ENCODE results near the gene IRF3.

DNA sequence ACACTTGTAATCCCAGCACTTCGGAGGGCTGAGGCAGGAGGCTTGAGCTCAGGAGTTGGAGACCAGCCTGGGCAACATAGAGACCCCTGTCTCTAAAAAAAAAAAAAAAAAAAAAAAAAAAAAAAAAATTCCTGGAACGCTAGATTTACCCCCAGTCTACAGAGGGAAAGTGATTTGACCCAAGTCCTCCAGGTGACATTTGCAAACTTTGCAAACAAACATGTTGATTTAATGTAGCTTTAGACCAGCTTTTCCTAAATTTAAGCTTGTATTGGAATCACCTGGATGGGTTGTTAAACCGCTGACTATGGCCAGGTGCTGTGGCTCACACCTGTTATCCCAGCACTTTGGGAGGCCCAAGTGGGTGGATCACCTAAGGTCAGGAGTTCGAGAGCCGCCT, 33.7 kb upstream of the IRF3 start:
- TF ChIP-seq, protein P1, sequence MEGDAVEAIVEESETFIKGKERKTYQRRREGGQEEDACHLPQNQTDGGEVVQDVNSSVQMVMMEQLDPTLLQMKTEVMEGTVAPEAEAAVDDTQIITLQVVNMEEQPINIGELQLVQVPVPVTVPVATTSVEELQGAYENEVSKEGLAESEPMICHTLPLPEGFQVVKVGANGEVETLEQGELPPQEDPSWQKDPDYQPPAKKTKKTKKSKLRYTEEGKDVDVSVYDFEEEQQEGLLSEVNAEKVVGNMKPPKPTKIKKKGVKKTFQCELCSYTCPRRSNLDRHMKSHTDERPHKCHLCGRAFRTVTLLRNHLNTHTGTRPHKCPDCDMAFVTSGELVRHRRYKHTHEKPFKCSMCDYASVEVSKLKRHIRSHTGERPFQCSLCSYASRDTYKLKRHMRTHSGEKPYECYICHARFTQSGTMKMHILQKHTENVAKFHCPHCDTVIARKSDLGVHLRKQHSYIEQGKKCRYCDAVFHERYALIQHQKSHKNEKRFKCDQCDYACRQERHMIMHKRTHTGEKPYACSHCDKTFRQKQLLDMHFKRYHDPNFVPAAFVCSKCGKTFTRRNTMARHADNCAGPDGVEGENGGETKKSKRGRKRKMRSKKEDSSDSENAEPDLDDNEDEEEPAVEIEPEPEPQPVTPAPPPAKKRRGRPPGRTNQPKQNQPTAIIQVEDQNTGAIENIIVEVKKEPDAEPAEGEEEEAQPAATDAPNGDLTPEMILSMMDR (IDR thresholded peaks at IDR 0.05) = no peak
- TF ChIP-seq POLR2A (IDR thresholded peaks at IDR 0.05) = no peak
